GM13976 (cell line): ENCODE measurements around the gene MMP21.

ENCODE experiments used
- DNase-seq: peaks from one replicate; pipeline ENCODE4 v3.0.0; 2012; ENCODE audit warnings: low spot score
- CTCF ChIP-seq: IDR thresholded peaks from 2 replicates; pipeline ENCODE4 v1.5.1; 2012; ENCODE audit warnings: borderline replicate concordance, mild to moderate bottlenecking; ENCODE audit not compliant: insufficient read depth; ENCODE audit errors: extremely low read depth, missing control alignments, control extremely low read depth
- in situ Hi-C: fragments of 300-500 bp; cut with MboI; formaldehyde crosslinking; loops from one replicate; pipeline ENCODE4 v1.12.0; 2022; ENCODE audit warnings: low sequenced_read_pairs, mixed read lengths, inconsistent platforms; ENCODE audit not compliant: unreplicated experiment

The MMP21 gene

GRCh38 chr10:125774581-125775191, 935 bp downstream of the MMP21 start:
- DNase-seq: no peak
- in situ Hi-C loops: no loop called here
- no peak for TF ChIP-seq CTCF

GRCh38 chr10:125773687-125774543, 1.7 kb downstream of the MMP21 start:
- DNase-seq: no peak
- in situ Hi-C loops: no loop called here
- no peak for TF ChIP-seq CTCF

GRCh38 chr10:125772864-125773180, 2.8 kb downstream of the MMP21 start:
- in situ Hi-C loops: no loop called here
- TF ChIP-seq CTCF: no peak
- DNase-seq: no peak

- in situ Hi-C loops: no loop called here
- no peak for DNase-seq
- TF ChIP-seq CTCF: no peak
Observed at GRCh38 chr10:125772112-125772863, 3.3 kb downstream of the MMP21 start.

GRCh38 chr10:125770844-125771243, 4.8 kb downstream of the MMP21 start:
- no peak for DNase-seq
- no peak for TF ChIP-seq CTCF
- in situ Hi-C loops: no loop called here

- no peak for DNase-seq
- in situ Hi-C loops: no loop called here
- no peak for TF ChIP-seq CTCF
Observed at GRCh38 chr10:125769175-125769574, 6.4 kb downstream of the MMP21 start.
